Stimulated activated CD8-positive, alpha-beta memory T cell treated with anti-CD3 and anti-CD28 coated beads, Interleukin-4, amount 100 ng/mL, for 1 hour (primary cell): ENCODE results near the gene MYL12B.
"Not testable (repeated sequence)": the region's sequence is repeated elsewhere in the genome, so short reads cannot be mapped to it uniquely, and the experiment has no call there.

Experiments used
- DNase-seq, 2 donors: peaks; one replicate each; pipeline ENCODE4 v3.0.0-alpha.2; 2020; ENCODE audit warnings: low read depth in 2 of 2, low spot score in 1 of 2

Gene MYL12B

GRCh38 chr18:3294435-3295080 lies 32.6 kb downstream of the MYL12B start:
- no peak for DNase-seq

- DNase-seq: peak; percentile 78 to 84
Measured at GRCh38 chr18:3297025-3297984, 35.4 kb downstream of the MYL12B start.

- DNase-seq: no peak
Measured at GRCh38 chr18:3304832-3305231, 42.9 kb downstream of the MYL12B start.

GRCh38 chr18:3305354-3305762 lies 43.4 kb downstream of the MYL12B start:
- DNase-seq: peak in 1 of 2 donors; percentile 0

- DNase-seq: no peak
Measured at GRCh38 chr18:3305933-3306332, 44.0 kb downstream of the MYL12B start.

- no peak for DNase-seq
Measured at GRCh38 chr18:3306391-3306790, 44.5 kb downstream of the MYL12B start.

GRCh38 chr18:3313685-3314084 lies 51.8 kb downstream of the MYL12B start:
- DNase-seq: no peak

GRCh38 chr18:3315344-3315743 lies 53.4 kb downstream of the MYL12B start:
- DNase-seq: not testable (repeated sequence)

- DNase-seq: no peak
Measured at GRCh38 chr18:3319399-3319798, 57.5 kb downstream of the MYL12B start.

- no peak for DNase-seq
Measured at GRCh38 chr18:3319894-3320454, 58.0 kb downstream of the MYL12B start.

GRCh38 chr18:3321133-3321812 lies 59.3 kb downstream of the MYL12B start:
- DNase-seq: no peak

GRCh38 chr18:3323900-3324299 lies 62.0 kb downstream of the MYL12B start:
- DNase-seq: no peak
